Measurements from ENCODE around the gene FGF23. TPM values are rescaled to one million over a fixed set of nuclear protein-coding genes. Genes with fewer than 3 reads are reported as not detected.

FGF23 gene
- total RNA-seq, 1 experiment from 2014 or later: not detected

GRCh38 chr12:4383304-4383865 lies 3.9 kb upstream of the FGF23 start:
- no peak for DNase-seq (ENCODE audit: low read depth)

- DNase-seq (ENCODE audit: low read depth): no peak
Observed at GRCh38 chr12:4380332-4380731, 820 bp upstream of the FGF23 start.

- DNase-seq (ENCODE audit: low read depth): no peak
Observed at GRCh38 chr12:4378772-4379171, 740 bp downstream of the FGF23 start.

- DNase-seq (ENCODE audit: low read depth): no peak
Observed at GRCh38 chr12:4375449-4375848, 4.1 kb downstream of the FGF23 start.

GRCh38 chr12:4372653-4373052 lies 6.9 kb downstream of the FGF23 start:
- DNase-seq (ENCODE audit: low read depth): no peak

- no peak for DNase-seq (ENCODE audit: low read depth)
Observed at GRCh38 chr12:4370265-4370664, 9.2 kb downstream of the FGF23 start.

- DNase-seq (ENCODE audit: low read depth): no peak
Observed at GRCh38 chr12:4369548-4369947, 10.0 kb downstream of the FGF23 start.

- no peak for DNase-seq (ENCODE audit: low read depth)
Observed at GRCh38 chr12:4366090-4366489, 13.4 kb downstream of the FGF23 start.

- peak; percentile 27 for DNase-seq (ENCODE audit: low read depth)
Observed at GRCh38 chr12:4356041-4356327, 23.5 kb downstream of the FGF23 start.

GRCh38 chr12:4355156-4356040 lies 24.1 kb downstream of the FGF23 start:
- DNase-seq (ENCODE audit: low read depth): no peak

- DNase-seq (ENCODE audit: low read depth): peak; percentile 8
Observed at GRCh38 chr12:4353785-4354208, 25.7 kb downstream of the FGF23 start.

GRCh38 chr12:4346931-4347330 lies 32.6 kb downstream of the FGF23 start:
- DNase-seq (ENCODE audit: low read depth): no peak

- DNase-seq (ENCODE audit: low read depth): no peak
Observed at GRCh38 chr12:4331842-4332241, 47.7 kb downstream of the FGF23 start.

GRCh38 chr12:4331221-4331620 lies 48.3 kb downstream of the FGF23 start:
- DNase-seq (ENCODE audit: low read depth): no peak

- no peak for DNase-seq (ENCODE audit: low read depth)
Observed at GRCh38 chr12:4330203-4330602, 49.3 kb downstream of the FGF23 start.

GRCh38 chr12:4327293-4327692 lies 52.2 kb downstream of the FGF23 start:
- DNase-seq (ENCODE audit: low read depth): no peak

GRCh38 chr12:4325966-4326365 lies 53.5 kb downstream of the FGF23 start:
- DNase-seq (ENCODE audit: low read depth): no peak

GRCh38 chr12:4324366-4324765 lies 55.1 kb downstream of the FGF23 start:
- DNase-seq (ENCODE audit: low read depth): no peak

- no peak for DNase-seq (ENCODE audit: low read depth)
Observed at GRCh38 chr12:4323396-4323795, 56.1 kb downstream of the FGF23 start.

- no peak for DNase-seq (ENCODE audit: low read depth)
Observed at GRCh38 chr12:4322726-4323125, 56.8 kb downstream of the FGF23 start.

- DNase-seq (ENCODE audit: low read depth): peak; percentile 93
Observed at GRCh38 chr12:4320853-4321701, 58.4 kb downstream of the FGF23 start, which contains the start of gene TIGAR. TSS of gene TIGAR (plus strand) at chr12:4321213. CDS start at chr12:4321272, 59 bp downstream.

GRCh38 chr12:4320497-4320852 lies 59.0 kb downstream of the FGF23 start:
- DNase-seq (ENCODE audit: low read depth): no peak

Data from M059J (cell line).